A673 (cell line): Measurements from ENCODE around the gene RAB37. TPM values are rescaled to one million over a fixed set of nuclear protein-coding genes. Genes with fewer than 3 reads are reported as not detected.

Experiments
- BruUV-seq: library from RNA; stranded (reverse); fragments of 400-500 nt; replicated peaks from 2 replicates; lab custom pipeline; 2021; lab: Mats Ljungman, UMichigan
- CTCF ChIA-PET: fragments of 300-600 bp; sonication (Branson Sonifier 250); formaldehyde crosslinking; loops from one replicate; lab custom pipeline; 2022; ENCODE audit warnings: antibody characterized with exemption; lab: Charles Lee
- POLR2A ChIA-PET: fragments of 300-600 bp; sonication (Branson Sonifier 250); formaldehyde crosslinking; loops from one replicate; lab custom pipeline; 2022; ENCODE audit warnings: antibody characterized with exemption; ENCODE audit not compliant: low non-redundant PET; lab: Charles Lee
- DNase-seq: peaks from one replicate; pipeline ENCODE4 v3.0.0-alpha.2; 2015; ENCODE audit warnings: low spot score
- H3K27ac ChIP-seq: fragments of 200-600 bp; sonication (generic); 2 replicates; pipeline ENCODE4 v1.5.1; 2016; ENCODE audit warnings: mixed run types, low read depth, mild to moderate bottlenecking, mixed read lengths, antibody characterized with exemption, low read length; ENCODE audit not compliant: poor library complexity, severe bottlenecking
- H3K27me3 ChIP-seq: fragments of 200-600 bp; sonication (generic); replicated peaks from 2 replicates; pipeline ENCODE4 v1.6.1; 2017; ENCODE audit warnings: mixed run types, low read depth, mild to moderate bottlenecking, mixed read lengths, antibody characterized with exemption, low read length; ENCODE audit not compliant: insufficient read depth, poor library complexity
- H3K36me3 ChIP-seq: fragments of 200-600 bp; sonication (generic); 2 replicates; pipeline ENCODE4 v1.6.1; 2016; ENCODE audit warnings: mixed run types, mild to moderate bottlenecking, mixed read lengths, antibody characterized with exemption, low read length; ENCODE audit not compliant: insufficient read depth, poor library complexity, severe bottlenecking
- H3K4me1 ChIP-seq: fragments of 200-600 bp; sonication (generic); 2 replicates; pipeline ENCODE4 v1.6.1; 2017; ENCODE audit warnings: mixed run types, mild to moderate bottlenecking, mixed read lengths, antibody characterized with exemption, low read length; ENCODE audit not compliant: insufficient read depth, poor library complexity, severe bottlenecking
- H3K4me3 ChIP-seq: fragments of 200-600 bp; sonication (generic); 2 replicates; pipeline ENCODE4 v1.5.1; 2016; ENCODE audit warnings: low read depth, mixed run types, mild to moderate bottlenecking, mixed read lengths, low read length; ENCODE audit not compliant: poor library complexity, severe bottlenecking
- H3K9me3 ChIP-seq: fragments of 200-600 bp; sonication (generic); 2 replicates; pipeline ENCODE4 v1.6.1; 2016; ENCODE audit warnings: mixed run types, low read depth, mild to moderate bottlenecking, mixed read lengths, antibody characterized with exemption, low read length; ENCODE audit not compliant: poor library complexity, severe bottlenecking
- EZH2 ChIP-seq: fragments of 200-600 bp; sonication (generic); IDR thresholded peaks from 2 replicates; pipeline ENCODE4 v1.6.1; 2017; ENCODE audit warnings: borderline replicate concordance, low read depth, mild to moderate bottlenecking, mixed read lengths, antibody characterized with exemption, low read length; ENCODE audit not compliant: poor library complexity, severe bottlenecking
- intact Hi-C: fragments of 100-400 bp; cut with micrococcal nuclease; formaldehyde crosslinking; loops from one replicate; pipeline ENCODE4 v1.10.0; 2022; ENCODE audit not compliant: unreplicated experiment
- microRNA-seq: library from miRNA; unstranded; fragments of <30 nt; microRNA quantifications from one replicate; pipeline ENCODE4 v1.2.0, GENCODE V29; 2021
- total RNA-seq: library from RNA; stranded (reverse); gene quantifications from 2 replicates; pipeline ENCODE4 v1.2.3, GENCODE V29; 2021
- TF ChIP-seq, protein P1 (sequence below): fragments of 300-800, 200-600 bp; sonication (generic); conservative IDR thresholded peaks from 2 replicates; pipeline ENCODE4 v1.5.1; 2017; ENCODE audit warnings: low read depth, mild to moderate bottlenecking, antibody characterized with exemption, low read length, moderate library complexity, mixed read lengths

RAB37 gene
- total RNA-seq, 1 experiment from 2014 or later = not detected

DNA sequence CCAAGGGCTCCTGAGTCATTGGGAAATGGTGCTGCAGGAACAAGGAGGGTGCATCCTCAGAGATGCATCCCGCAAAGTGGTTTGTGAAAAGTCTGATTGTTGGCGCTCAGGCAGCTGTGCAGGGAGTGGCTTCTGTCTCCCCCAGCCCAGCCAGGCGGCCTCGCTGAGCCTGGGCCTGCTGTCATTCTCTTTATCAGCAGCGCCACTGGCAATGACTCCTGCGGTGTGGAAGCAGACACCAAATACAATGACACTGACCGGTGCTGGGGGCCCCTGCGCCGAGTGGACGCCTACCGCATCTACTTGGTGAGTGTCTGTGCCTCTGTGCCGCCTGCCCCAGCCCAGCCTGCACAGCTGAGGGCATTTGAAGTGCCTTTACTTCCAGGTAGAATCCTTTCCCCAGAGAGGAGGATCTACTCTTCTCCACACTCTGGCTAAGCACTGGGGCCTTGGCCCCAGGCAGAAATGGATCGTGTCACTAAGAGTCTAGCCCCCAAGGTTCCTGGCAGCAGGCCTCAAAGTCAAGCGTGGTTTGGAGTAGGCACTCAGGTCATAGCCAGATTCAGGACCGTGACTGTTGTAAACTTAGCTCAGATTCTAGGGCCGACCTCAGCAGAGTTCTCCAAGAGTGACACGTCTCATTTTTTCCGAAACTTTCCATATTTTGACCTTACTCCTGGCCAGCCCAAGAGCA lies 58.4 kb downstream of the RAB37 start:
- Histone ChIP-seq H3K27ac (no peak overlapping the region), H3K4me1 (no peaks in the 10 kb centered on the region), H3K4me3 (no peak overlapping the region), H3K9me3 (no peaks in the 10 kb centered on the region), H3K27me3 (no peaks in the 10 kb centered on the region), H3K36me3 (peaks cover 32% of the 10 kb centered on the region)
- no TSS peak for BruUV-seq
- DNase-seq = no peak
- ChIA-PET CTCF (no interaction called here), POLR2A (no interaction called here)
- no peak for TF ChIP-seq EZH2
- TF ChIP-seq, protein P1, sequence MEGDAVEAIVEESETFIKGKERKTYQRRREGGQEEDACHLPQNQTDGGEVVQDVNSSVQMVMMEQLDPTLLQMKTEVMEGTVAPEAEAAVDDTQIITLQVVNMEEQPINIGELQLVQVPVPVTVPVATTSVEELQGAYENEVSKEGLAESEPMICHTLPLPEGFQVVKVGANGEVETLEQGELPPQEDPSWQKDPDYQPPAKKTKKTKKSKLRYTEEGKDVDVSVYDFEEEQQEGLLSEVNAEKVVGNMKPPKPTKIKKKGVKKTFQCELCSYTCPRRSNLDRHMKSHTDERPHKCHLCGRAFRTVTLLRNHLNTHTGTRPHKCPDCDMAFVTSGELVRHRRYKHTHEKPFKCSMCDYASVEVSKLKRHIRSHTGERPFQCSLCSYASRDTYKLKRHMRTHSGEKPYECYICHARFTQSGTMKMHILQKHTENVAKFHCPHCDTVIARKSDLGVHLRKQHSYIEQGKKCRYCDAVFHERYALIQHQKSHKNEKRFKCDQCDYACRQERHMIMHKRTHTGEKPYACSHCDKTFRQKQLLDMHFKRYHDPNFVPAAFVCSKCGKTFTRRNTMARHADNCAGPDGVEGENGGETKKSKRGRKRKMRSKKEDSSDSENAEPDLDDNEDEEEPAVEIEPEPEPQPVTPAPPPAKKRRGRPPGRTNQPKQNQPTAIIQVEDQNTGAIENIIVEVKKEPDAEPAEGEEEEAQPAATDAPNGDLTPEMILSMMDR = no peak
- intact Hi-C loops = no loop called here

DNA sequence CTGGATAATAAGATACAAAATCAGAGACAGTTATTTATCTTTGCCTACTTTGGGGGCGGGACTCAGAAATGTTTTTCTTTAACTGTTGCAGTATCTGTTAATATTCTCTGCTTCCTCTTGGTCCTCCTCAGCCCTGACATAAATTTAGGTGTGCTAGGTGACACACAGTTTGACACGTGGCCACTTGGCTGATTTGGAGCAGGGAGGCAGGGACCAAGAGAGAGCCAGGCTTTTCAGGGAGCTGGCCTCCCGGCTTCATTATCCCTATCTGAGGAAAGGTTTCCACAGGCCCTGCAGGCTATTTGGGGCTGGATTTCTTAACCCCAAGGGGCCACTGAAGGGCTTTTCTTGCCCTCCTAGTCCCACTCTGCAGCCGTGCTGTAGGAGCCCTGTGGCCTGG lies 59.2 kb downstream of the RAB37 start:
- no peaks in the 10 kb centered on the region for H3K9me3 ChIP-seq
- no peak for DNase-seq
- BruUV-seq = no TSS peak
- H3K27ac ChIP-seq = no peak overlapping the region
- intact Hi-C loops = no loop called here
- CTCF ChIA-PET = interaction anchor here (0.6 kb wide), 1 partner anchor 51 kb away, joined by 7 read pairs; no protein-coding TSS in a partner anchor
- no peak overlapping the region for H3K4me3 ChIP-seq
- POLR2A ChIA-PET = no interaction called here
- TF ChIP-seq, protein P1 = no peak
- TF ChIP-seq EZH2 = no peak
- H3K36me3 ChIP-seq = peaks cover 29% of the 10 kb centered on the region
- H3K27me3 ChIP-seq = no peaks in the 10 kb centered on the region
- no peaks in the 10 kb centered on the region for H3K4me1 ChIP-seq

DNA sequence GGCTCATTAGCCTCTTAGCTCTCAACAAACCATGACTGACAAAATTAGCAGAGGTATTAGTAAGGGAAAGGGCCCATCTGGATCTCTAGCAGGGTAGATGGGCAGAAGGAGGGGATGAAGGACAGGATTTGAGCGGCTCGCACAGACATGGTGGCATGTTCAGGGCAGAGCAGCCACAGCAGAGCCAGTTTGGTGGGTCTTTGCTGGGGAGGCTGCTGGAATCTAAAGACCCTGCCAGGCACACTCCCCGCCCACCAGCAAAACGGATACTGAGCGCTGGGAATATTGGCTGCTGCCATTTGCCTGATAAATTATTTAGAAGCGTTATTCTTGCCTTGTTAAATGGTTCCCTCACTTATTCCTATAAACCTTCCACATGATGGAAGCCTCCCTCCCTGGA lies 59.8 kb downstream of the RAB37 start:
- no TSS peak for BruUV-seq
- TF ChIP-seq, protein P1 = no peak
- no peak for TF ChIP-seq EZH2

More for the DNA sequence above, 59.8 kb downstream of the RAB37 start:
- Histone ChIP-seq H3K36me3 (peaks cover 29% of the 10 kb centered on the region), H3K27ac (no peak overlapping the region), H3K9me3 (no peaks in the 10 kb centered on the region), H3K4me1 (no peaks in the 10 kb centered on the region), H3K4me3 (no peak overlapping the region), H3K27me3 (no peaks in the 10 kb centered on the region)
- POLR2A ChIA-PET = no interaction called here
- no peak for DNase-seq
- intact Hi-C loops = no loop called here
- CTCF ChIA-PET = interaction anchor here (0.6 kb wide), 1 partner anchor 51 kb away, joined by 7 read pairs; no protein-coding TSS in a partner anchor

Small RNAs within 50 kb of the gene (microRNA-seq; reads per million reads assigned to microRNA genes)
- 139 reads per million, percentile 68 among the genes with 10 or more reads in this experiment for gene MIR3615

Other genes with a start within 250 kb of the RAB37 start
- gene CD300LB, start 205.8 kb upstream of the RAB37 start, total RNA-seq = not detected in 2 replicates
- not detected in 2 replicates for gene CD300C, start 191.1 kb upstream of the RAB37 start, total RNA-seq
- not detected in 2 replicates for gene CD300H, start 169.7 kb upstream of the RAB37 start, total RNA-seq
- gene CD300LD, start 145.0 kb upstream of the RAB37 start, total RNA-seq = not detected in 2 replicates
- gene CD300E, start 113.5 kb upstream of the RAB37 start, total RNA-seq = not detected in 2 replicates
- gene CD300LF, start 24.3 kb upstream of the RAB37 start, total RNA-seq = not detected in 2 replicates
- 33.8 and 47.9 TPM in 2 replicates for gene NHERF1, start 11.4 kb downstream of the RAB37 start, total RNA-seq
- gene NAT9, start 39.1 kb downstream of the RAB37 start, total RNA-seq = 55.6 and 60.6 TPM in 2 replicates
- 0.09 and 0.24 TPM in 2 replicates for gene GRIN2C, start 122.6 kb downstream of the RAB37 start, total RNA-seq
- gene FDXR, start 135.7 kb downstream of the RAB37 start, total RNA-seq = 17.8 and 22.3 TPM in 2 replicates
- gene FADS6, start 156.4 kb downstream of the RAB37 start, total RNA-seq = not detected in 2 replicates
- gene USH1G, start 186.0 kb downstream of the RAB37 start, total RNA-seq = not detected in 2 replicates
- gene OTOP2, start 187.0 kb downstream of the RAB37 start, total RNA-seq = not detected in 2 replicates
- not detected in 2 replicates for gene OTOP3, start 198.6 kb downstream of the RAB37 start, total RNA-seq
- 1.2 and 2.9 TPM in 2 replicates for gene HID1, start 235.5 kb downstream of the RAB37 start, total RNA-seq